Panc1 (cell line): ENCODE results near the gene VPS26A.

Experiments
- POLR2AphosphoS5 ChIP-seq: IDR thresholded peaks from 2 replicates; pipeline ENCODE4 v1.6.1; 2012; ENCODE audit warnings: mild to moderate bottlenecking, low read depth, low read length, moderate library complexity
- SIN3A ChIP-seq: IDR thresholded peaks from 2 replicates; pipeline ENCODE4 v1.6.1; 2012; ENCODE audit warnings: low read depth, mild to moderate bottlenecking, low read length, moderate library complexity, borderline replicate concordance; ENCODE audit not compliant: insufficient read depth
- TF ChIP-seq, protein P1 (sequence below): fragments of 450-650 bp; IDR thresholded peaks from 2 replicates; pipeline ENCODE4 v1.5.1; 2017; ENCODE audit warnings: mild to moderate bottlenecking
- TF ChIP-seq, protein P2 (sequence below), 2 experiments: IDR thresholded peaks; 2 replicates each; pipeline ENCODE4 v1.6.1; 2011 to 2012; ENCODE audit warnings: low read depth in 2 of 2, control low read depth in 1 of 2, low read length in 1 of 2, mild to moderate bottlenecking in 1 of 2, moderate library complexity in 1 of 2; ENCODE audit not compliant: insufficient read depth in 1 of 2

DNA sequence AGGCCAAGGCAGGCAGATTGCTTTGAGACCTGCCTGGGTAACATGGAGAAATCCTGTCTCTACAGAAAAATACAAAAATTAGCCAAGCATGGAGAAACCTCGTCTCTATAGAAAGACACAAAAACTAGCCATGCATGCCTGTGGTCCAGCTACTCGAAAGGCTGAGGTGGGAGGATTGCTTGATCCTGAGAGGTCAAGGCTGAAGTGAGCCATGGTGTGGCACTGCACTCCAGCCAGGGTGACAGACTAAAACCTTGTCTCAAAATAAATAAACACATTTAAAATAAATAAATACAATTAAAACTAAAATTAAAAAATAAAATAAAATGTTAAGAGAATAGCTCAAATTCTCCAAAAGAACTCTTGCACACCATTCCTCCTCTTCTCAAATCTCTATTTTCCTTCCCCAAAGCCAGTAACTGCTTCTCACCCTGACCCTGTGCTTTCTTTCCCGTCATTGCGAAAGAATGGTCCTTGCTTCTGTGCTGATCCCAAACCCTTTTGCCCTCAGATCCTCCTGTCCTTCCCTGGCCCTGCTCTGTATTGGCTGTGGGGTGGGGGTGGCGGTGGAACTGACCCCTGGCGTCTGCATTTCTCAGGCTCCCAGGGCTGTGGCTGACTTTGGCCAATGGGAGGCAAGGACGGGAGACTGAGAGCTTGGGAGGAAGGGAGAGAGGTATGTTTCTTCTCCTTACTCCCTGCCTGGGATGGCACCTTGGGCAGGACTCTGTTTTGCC, 23.7 kb upstream of the VPS26A start:
- TF ChIP-seq, protein P1, sequence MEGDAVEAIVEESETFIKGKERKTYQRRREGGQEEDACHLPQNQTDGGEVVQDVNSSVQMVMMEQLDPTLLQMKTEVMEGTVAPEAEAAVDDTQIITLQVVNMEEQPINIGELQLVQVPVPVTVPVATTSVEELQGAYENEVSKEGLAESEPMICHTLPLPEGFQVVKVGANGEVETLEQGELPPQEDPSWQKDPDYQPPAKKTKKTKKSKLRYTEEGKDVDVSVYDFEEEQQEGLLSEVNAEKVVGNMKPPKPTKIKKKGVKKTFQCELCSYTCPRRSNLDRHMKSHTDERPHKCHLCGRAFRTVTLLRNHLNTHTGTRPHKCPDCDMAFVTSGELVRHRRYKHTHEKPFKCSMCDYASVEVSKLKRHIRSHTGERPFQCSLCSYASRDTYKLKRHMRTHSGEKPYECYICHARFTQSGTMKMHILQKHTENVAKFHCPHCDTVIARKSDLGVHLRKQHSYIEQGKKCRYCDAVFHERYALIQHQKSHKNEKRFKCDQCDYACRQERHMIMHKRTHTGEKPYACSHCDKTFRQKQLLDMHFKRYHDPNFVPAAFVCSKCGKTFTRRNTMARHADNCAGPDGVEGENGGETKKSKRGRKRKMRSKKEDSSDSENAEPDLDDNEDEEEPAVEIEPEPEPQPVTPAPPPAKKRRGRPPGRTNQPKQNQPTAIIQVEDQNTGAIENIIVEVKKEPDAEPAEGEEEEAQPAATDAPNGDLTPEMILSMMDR, result no peak
- no peak for TF ChIP-seq POLR2AphosphoS5
- no peak for TF ChIP-seq SIN3A
- TF ChIP-seq, protein P2, sequence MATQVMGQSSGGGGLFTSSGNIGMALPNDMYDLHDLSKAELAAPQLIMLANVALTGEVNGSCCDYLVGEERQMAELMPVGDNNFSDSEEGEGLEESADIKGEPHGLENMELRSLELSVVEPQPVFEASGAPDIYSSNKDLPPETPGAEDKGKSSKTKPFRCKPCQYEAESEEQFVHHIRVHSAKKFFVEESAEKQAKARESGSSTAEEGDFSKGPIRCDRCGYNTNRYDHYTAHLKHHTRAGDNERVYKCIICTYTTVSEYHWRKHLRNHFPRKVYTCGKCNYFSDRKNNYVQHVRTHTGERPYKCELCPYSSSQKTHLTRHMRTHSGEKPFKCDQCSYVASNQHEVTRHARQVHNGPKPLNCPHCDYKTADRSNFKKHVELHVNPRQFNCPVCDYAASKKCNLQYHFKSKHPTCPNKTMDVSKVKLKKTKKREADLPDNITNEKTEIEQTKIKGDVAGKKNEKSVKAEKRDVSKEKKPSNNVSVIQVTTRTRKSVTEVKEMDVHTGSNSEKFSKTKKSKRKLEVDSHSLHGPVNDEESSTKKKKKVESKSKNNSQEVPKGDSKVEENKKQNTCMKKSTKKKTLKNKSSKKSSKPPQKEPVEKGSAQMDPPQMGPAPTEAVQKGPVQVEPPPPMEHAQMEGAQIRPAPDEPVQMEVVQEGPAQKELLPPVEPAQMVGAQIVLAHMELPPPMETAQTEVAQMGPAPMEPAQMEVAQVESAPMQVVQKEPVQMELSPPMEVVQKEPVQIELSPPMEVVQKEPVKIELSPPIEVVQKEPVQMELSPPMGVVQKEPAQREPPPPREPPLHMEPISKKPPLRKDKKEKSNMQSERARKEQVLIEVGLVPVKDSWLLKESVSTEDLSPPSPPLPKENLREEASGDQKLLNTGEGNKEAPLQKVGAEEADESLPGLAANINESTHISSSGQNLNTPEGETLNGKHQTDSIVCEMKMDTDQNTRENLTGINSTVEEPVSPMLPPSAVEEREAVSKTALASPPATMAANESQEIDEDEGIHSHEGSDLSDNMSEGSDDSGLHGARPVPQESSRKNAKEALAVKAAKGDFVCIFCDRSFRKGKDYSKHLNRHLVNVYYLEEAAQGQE (IDR thresholded peaks at IDR 0.05; ENCODE audit: insufficient read depth in 1 of 2, low read depth in 2 of 2, low read length in 1 of 2), result no peak
